ENCODE measurements around the gene DPP10.

DNA sequence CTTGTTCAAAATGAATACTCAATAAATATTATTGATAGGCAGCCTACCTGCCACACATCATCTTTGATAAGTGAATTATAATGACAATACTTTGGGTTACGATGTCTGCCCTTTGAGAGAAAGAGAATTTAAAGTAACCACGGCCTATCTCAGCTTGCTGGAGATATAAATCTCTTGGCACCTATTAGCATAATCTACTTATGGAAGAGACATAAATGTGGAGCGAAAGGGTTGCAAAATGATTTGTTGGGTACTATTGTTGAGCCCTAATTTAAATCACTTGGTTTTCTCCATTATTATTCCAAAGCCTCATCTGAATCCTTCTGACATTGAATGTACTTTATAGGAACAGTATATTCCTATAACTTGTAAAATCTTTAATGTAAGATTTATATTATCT is 520.1 kb downstream of the DPP10 start:
- TF ChIP-seq, protein P1, sequence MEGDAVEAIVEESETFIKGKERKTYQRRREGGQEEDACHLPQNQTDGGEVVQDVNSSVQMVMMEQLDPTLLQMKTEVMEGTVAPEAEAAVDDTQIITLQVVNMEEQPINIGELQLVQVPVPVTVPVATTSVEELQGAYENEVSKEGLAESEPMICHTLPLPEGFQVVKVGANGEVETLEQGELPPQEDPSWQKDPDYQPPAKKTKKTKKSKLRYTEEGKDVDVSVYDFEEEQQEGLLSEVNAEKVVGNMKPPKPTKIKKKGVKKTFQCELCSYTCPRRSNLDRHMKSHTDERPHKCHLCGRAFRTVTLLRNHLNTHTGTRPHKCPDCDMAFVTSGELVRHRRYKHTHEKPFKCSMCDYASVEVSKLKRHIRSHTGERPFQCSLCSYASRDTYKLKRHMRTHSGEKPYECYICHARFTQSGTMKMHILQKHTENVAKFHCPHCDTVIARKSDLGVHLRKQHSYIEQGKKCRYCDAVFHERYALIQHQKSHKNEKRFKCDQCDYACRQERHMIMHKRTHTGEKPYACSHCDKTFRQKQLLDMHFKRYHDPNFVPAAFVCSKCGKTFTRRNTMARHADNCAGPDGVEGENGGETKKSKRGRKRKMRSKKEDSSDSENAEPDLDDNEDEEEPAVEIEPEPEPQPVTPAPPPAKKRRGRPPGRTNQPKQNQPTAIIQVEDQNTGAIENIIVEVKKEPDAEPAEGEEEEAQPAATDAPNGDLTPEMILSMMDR (IDR thresholded peaks at IDR 0.05), result no peak
- no peak for TF ChIP-seq POLR2A (IDR thresholded peaks at IDR 0.05)
